NCI-H2107 treated with DMSO at 0.1 percent for 48 hours (cell line): ENCODE measurements around the gene SDK1.

ENCODE experiments used
- DNase-seq: peaks from one replicate; lab custom pipeline; 2025; ENCODE audit not compliant: unreplicated experiment; lab: John Stamatoyannopoulos, UW

Gene SDK1

GRCh38 chr7:4185136-4185535, 884.1 kb downstream of the SDK1 start:
- no peak for DNase-seq

- no peak for DNase-seq
These were observed 884.9 kb downstream of the SDK1 start for GRCh38 chr7:4185721-4186512.

- no peak for DNase-seq
These were observed 885.4 kb downstream of the SDK1 start for GRCh38 chr7:4186513-4186780.

- no peak for DNase-seq
These were observed 887.6 kb downstream of the SDK1 start for GRCh38 chr7:4188651-4189050.

GRCh38 chr7:4189131-4189570, 888.1 kb downstream of the SDK1 start:
- DNase-seq, result no peak

- DNase-seq, result no peak
These were observed 889.2 kb downstream of the SDK1 start for GRCh38 chr7:4190010-4190981.

GRCh38 chr7:4191046-4191445, 890.0 kb downstream of the SDK1 start:
- no peak for DNase-seq

- no peak for DNase-seq
These were observed 890.5 kb downstream of the SDK1 start for GRCh38 chr7:4191525-4191924.

- no peak for DNase-seq
These were observed 894.6 kb downstream of the SDK1 start for GRCh38 chr7:4195660-4196059.

- no peak for DNase-seq
These were observed 895.2 kb downstream of the SDK1 start for GRCh38 chr7:4196121-4196819.

GRCh38 chr7:4198301-4198700, 897.2 kb downstream of the SDK1 start:
- DNase-seq, result no peak

- DNase-seq, result no peak
These were observed 899.6 kb downstream of the SDK1 start for GRCh38 chr7:4200546-4201094.

GRCh38 chr7:4201566-4201965, 900.5 kb downstream of the SDK1 start:
- no peak for DNase-seq

GRCh38 chr7:4202154-4202736, 901.2 kb downstream of the SDK1 start:
- DNase-seq, result no peak

- DNase-seq, result no peak
These were observed 901.9 kb downstream of the SDK1 start for GRCh38 chr7:4202954-4203353.

- DNase-seq, result no peak
These were observed 902.8 kb downstream of the SDK1 start for GRCh38 chr7:4203626-4204512.

- no peak for DNase-seq
These were observed 903.6 kb downstream of the SDK1 start for GRCh38 chr7:4204513-4205165.

- DNase-seq, result no peak
These were observed 904.8 kb downstream of the SDK1 start for GRCh38 chr7:4205828-4206227.

GRCh38 chr7:4207011-4207410, 906.0 kb downstream of the SDK1 start:
- no peak for DNase-seq
